ENCODE results near the gene ARL15.

GRCh38 chr5:53878015-53878414, 432.4 kb downstream of the ARL15 start:
- TF ChIP-seq, protein P1, sequence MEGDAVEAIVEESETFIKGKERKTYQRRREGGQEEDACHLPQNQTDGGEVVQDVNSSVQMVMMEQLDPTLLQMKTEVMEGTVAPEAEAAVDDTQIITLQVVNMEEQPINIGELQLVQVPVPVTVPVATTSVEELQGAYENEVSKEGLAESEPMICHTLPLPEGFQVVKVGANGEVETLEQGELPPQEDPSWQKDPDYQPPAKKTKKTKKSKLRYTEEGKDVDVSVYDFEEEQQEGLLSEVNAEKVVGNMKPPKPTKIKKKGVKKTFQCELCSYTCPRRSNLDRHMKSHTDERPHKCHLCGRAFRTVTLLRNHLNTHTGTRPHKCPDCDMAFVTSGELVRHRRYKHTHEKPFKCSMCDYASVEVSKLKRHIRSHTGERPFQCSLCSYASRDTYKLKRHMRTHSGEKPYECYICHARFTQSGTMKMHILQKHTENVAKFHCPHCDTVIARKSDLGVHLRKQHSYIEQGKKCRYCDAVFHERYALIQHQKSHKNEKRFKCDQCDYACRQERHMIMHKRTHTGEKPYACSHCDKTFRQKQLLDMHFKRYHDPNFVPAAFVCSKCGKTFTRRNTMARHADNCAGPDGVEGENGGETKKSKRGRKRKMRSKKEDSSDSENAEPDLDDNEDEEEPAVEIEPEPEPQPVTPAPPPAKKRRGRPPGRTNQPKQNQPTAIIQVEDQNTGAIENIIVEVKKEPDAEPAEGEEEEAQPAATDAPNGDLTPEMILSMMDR (IDR thresholded peaks at IDR 0.05): no peak
- no peak for TF ChIP-seq POLR2A (IDR thresholded peaks at IDR 0.05)
- TF ChIP-seq EP300 (IDR thresholded peaks at IDR 0.05): no peak
